ENCODE measurements around the gene SCN9A. TPM values are rescaled to one million over a fixed set of nuclear protein-coding genes. Genes with fewer than 3 reads are reported as not detected.

Gene SCN9A
- total RNA-seq, 2 donors from 2014 or later: 6.4 to 12.0 TPM

GRCh38 chr2:166167449-166167848, 208.3 kb downstream of the SCN9A start:
- H3K27ac ChIP-seq: no peak overlapping the region
- H3K9me3 ChIP-seq: no peaks in the 10 kb centered on the region
- no peak for DNase-seq
- no peak for TF ChIP-seq CTCF (IDR thresholded peaks at IDR 0.05)
- intact Hi-C loops (cut with DNase I): no loop called here
- no peak overlapping the region for H3K4me3 ChIP-seq
- H3K9ac ChIP-seq (ENCODE audit: low read depth in 2 of 2, low read length in 2 of 2): no peak overlapping the region
- H3K36me3 ChIP-seq: no peaks in the 10 kb centered on the region
- no peaks in the 10 kb centered on the region for H3K4me1 ChIP-seq
- H3K27me3 ChIP-seq: no peaks in the 10 kb centered on the region

GRCh38 chr2:166163775-166164174, 212.0 kb downstream of the SCN9A start:
- no peak for DNase-seq
- no peak overlapping the region for H3K27ac ChIP-seq

GRCh38 chr2:166158546-166158945, 217.2 kb downstream of the SCN9A start:
- DNase-seq: no peak
- H3K4me3 ChIP-seq: no peak overlapping the region
- no peak overlapping the region for H3K9ac ChIP-seq (ENCODE audit: low read depth in 2 of 2, low read length in 2 of 2)
- intact Hi-C loops (cut with DNase I): no loop called here
- no peaks in the 10 kb centered on the region for H3K4me1 ChIP-seq
- H3K27ac ChIP-seq: no peak overlapping the region
- H3K36me3 ChIP-seq: no peaks in the 10 kb centered on the region
- no peaks in the 10 kb centered on the region for H3K9me3 ChIP-seq
- no peaks in the 10 kb centered on the region for H3K27me3 ChIP-seq
- TF ChIP-seq CTCF (IDR thresholded peaks at IDR 0.05): no peak

More at GRCh38 chr2:166163775-166164174, 212.0 kb downstream of the SCN9A start:
- H3K36me3 ChIP-seq: no peaks in the 10 kb centered on the region
- H3K4me3 ChIP-seq: no peak overlapping the region
- no peaks in the 10 kb centered on the region for H3K9me3 ChIP-seq
- no peaks in the 10 kb centered on the region for H3K27me3 ChIP-seq
- H3K4me1 ChIP-seq: no peaks in the 10 kb centered on the region
- H3K9ac ChIP-seq (ENCODE audit: low read depth in 2 of 2, low read length in 2 of 2): no peak overlapping the region
- no peak for TF ChIP-seq CTCF (IDR thresholded peaks at IDR 0.05)
- intact Hi-C loops (cut with DNase I): no loop called here

DNA sequence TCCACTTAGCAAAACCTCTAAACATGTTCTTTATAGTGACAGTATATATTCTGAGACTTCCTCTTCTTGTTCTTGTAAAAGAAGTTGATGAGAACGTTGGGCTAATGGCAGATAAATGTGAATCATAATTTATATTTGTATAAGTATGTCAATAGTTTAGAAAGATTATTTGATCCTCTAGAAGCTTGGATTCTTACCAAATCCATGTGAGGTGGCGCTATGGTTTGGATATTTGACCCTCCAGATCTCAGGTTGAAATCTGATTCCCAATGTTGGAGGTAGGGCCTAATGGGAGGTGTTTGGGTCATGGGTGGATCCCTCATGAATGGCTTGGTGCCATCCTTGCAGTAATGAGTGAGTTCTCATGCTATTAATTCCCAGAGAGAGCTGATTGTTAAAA, 218.2 kb downstream of the SCN9A start:
- no peak overlapping the region for H3K27ac ChIP-seq
- H3K4me3 ChIP-seq: no peak overlapping the region
- H3K9me3 ChIP-seq: no peaks in the 10 kb centered on the region
- no peaks in the 10 kb centered on the region for H3K27me3 ChIP-seq
- no peak for TF ChIP-seq CTCF (IDR thresholded peaks at IDR 0.05)
- intact Hi-C loops (cut with DNase I): no loop called here
- H3K9ac ChIP-seq (ENCODE audit: low read depth in 2 of 2, low read length in 2 of 2): no peak overlapping the region
- H3K36me3 ChIP-seq: no peaks in the 10 kb centered on the region
- DNase-seq: no peak
- H3K4me1 ChIP-seq: no peaks in the 10 kb centered on the region

GRCh38 chr2:166156985-166157490, 218.7 kb downstream of the SCN9A start:
- Histone ChIP-seq H3K36me3 (no peaks in the 10 kb centered on the region), H3K4me3 (no peak overlapping the region), H3K27ac (no peak overlapping the region), H3K4me1 (no peaks in the 10 kb centered on the region), H3K27me3 (no peaks in the 10 kb centered on the region), H3K9me3 (no peaks in the 10 kb centered on the region), H3K9ac (ENCODE audit: low read depth in 2 of 2, low read length in 2 of 2) (no peak overlapping the region)
- DNase-seq: no peak
- no peak for TF ChIP-seq CTCF (IDR thresholded peaks at IDR 0.05)
- intact Hi-C loops (cut with DNase I): no loop called here

Measured in colonic mucosa (tissue), 4 donors.